IPS-20b (cell line): ENCODE measurements around the gene PSMC3IP.
"Not testable (repeated sequence)": the region's sequence is repeated elsewhere in the genome, so short reads cannot be mapped to it uniquely, and the experiment has no call there.

ENCODE experiments used
- H3K27ac ChIP-seq: one replicate; pipeline ENCODE4 v1.5.1; 2013; ENCODE audit warnings: low read length
- H3K27me3 ChIP-seq: 2 replicates; pipeline ENCODE4 v1.6.1; 2013; ENCODE audit warnings: mild to moderate bottlenecking, low read length, inconsistent platforms; ENCODE audit not compliant: insufficient read depth
- H3K36me3 ChIP-seq: 2 replicates; pipeline ENCODE4 v1.6.1; 2013; ENCODE audit warnings: low read depth, mild to moderate bottlenecking, inconsistent platforms, low read length, moderate library complexity; ENCODE audit not compliant: insufficient read depth
- H3K4me1 ChIP-seq: 2 replicates; pipeline ENCODE4 v1.6.1; 2013; ENCODE audit warnings: mild to moderate bottlenecking, control low read depth, inconsistent platforms, low read length, moderate library complexity; ENCODE audit not compliant: insufficient read depth
- H3K4me3 ChIP-seq: 2 replicates; pipeline ENCODE4 v1.5.1; 2013; ENCODE audit warnings: mild to moderate bottlenecking, low read length, inconsistent platforms
- H3K9ac ChIP-seq: 2 replicates; pipeline ENCODE4 v1.6.1; 2013; ENCODE audit warnings: low read depth, mild to moderate bottlenecking, inconsistent platforms, low read length, moderate library complexity
- H3K9me3 ChIP-seq: 2 replicates; pipeline ENCODE4 v1.6.1; 2013; ENCODE audit warnings: mild to moderate bottlenecking, low read depth, low read length, inconsistent platforms; ENCODE audit not compliant: insufficient read depth

The PSMC3IP gene

GRCh38 chr17:42564815-42565522, 12.6 kb downstream of the PSMC3IP start:
- Histone ChIP-seq H3K27me3 (no peaks in the 10 kb centered on the region), H3K4me3 (no peak overlapping the region), H3K9ac (no peak overlapping the region), H3K36me3 (peaks cover 46% of the 10 kb centered on the region), H3K9me3 (no peaks in the 10 kb centered on the region), H3K4me1 (peaks cover 7% of the 10 kb centered on the region; the same call in 1 of the 2 replicates), H3K27ac (no peak overlapping the region)

DNA sequence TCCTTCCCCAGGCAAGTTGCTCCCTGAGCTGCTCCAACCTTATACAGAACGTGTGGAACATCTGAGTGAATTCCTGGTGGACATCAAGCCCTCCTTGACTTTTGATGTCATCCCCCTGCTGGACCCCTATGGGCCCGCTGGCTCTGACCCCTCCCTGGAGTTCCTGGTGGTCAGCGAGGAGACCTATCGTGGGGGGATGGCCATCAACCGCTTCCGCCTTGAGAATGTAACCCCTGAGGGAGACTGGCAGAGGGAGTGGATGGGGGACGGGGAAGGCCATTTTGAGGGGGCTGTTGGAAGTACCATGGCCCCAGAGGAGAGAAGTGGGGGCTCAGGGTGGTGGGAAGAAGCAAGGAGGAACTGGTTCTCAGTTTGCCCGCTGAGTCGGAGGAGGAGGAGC, 13.6 kb downstream of the PSMC3IP start:
- no peaks in the 10 kb centered on the region for H3K9me3 ChIP-seq
- H3K27me3 ChIP-seq, result no peaks in the 10 kb centered on the region
- H3K9ac ChIP-seq, result no peak overlapping the region
- peaks cover 7% of the 10 kb centered on the region; the same call in 1 of the 2 replicates for H3K4me1 ChIP-seq
- no peak overlapping the region for H3K27ac ChIP-seq
- peaks cover 35% of the 10 kb centered on the region for H3K36me3 ChIP-seq
- H3K4me3 ChIP-seq, result no peak overlapping the region

- peaks cover 7% of the 10 kb centered on the region; the same call in 1 of the 2 replicates for H3K4me1 ChIP-seq
- no peak overlapping the region for H3K9ac ChIP-seq
- no peaks in the 10 kb centered on the region for H3K27me3 ChIP-seq
- peaks cover 32% of the 10 kb centered on the region for H3K36me3 ChIP-seq
- H3K27ac ChIP-seq, result no peak overlapping the region
- peak overlapping the region; percentile 79; the same call in 1 of the 2 replicates for H3K4me3 ChIP-seq
- H3K9me3 ChIP-seq, result no peaks in the 10 kb centered on the region
Observed at GRCh38 chr17:42563543-42563942, 14.0 kb downstream of the PSMC3IP start.

- Histone ChIP-seq H3K4me1 (peaks cover 7% of the 10 kb centered on the region; the same call in 1 of the 2 replicates), H3K9me3 (no peaks in the 10 kb centered on the region), H3K9ac (peak overlapping the region; percentile 89; the same call in 1 of the 2 replicates), H3K36me3 (peaks cover 28% of the 10 kb centered on the region), H3K4me3 (peak overlapping the region; percentile 79), H3K27ac (no peak overlapping the region), H3K27me3 (no peaks in the 10 kb centered on the region)
Observed at GRCh38 chr17:42563143-42563509, 14.4 kb downstream of the PSMC3IP start.

- Histone ChIP-seq H3K36me3 (peaks cover 28% of the 10 kb centered on the region), H3K4me3 (peak overlapping the region; percentile 79), H3K27ac (no peak overlapping the region), H3K9me3 (no peaks in the 10 kb centered on the region), H3K27me3 (no peaks in the 10 kb centered on the region), H3K9ac (peak overlapping the region; percentile 89), H3K4me1 (peaks cover 7% of the 10 kb centered on the region; the same call in 1 of the 2 replicates)
Observed at GRCh38 chr17:42562388-42563142, 15.0 kb downstream of the PSMC3IP start.

DNA sequence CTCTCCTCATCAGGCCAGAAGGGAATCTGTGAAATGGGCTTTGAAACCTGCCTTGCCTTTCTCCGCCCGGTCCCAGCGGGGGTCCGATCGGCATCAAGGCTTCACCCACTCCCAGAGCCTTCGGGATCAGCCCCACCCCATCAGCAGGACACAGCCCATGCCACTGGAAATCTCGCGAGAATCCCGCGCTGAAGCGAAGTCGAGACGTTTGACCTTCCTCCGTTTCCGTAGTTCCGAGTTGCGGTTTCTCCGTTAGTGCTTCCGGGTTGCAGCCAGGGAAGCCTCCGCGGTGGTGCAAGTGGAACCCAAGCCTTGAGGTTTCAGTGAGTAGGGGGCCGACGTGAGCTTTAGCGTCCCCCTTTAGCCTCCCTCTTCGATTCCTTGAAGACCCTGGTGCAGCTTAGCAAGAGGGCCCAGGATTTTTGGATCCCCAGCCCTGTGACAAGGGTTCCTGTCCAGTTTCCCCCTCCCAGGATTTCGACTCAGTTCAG, 15.6 kb downstream of the PSMC3IP start, which contains the start of gene COASY:
Gene COASY (plus strand): TSS at position 252 of the 491 bp plus-strand sequence. CDS start 475 bp downstream, outside the sequence.
- peak within 1 kb of the TSS; percentile 42 for H3K27ac ChIP-seq
- H3K4me3 ChIP-seq, result peak within 1 kb of the TSS; percentile 79
- peaks cover 28% of the 10 kb centered on the region for H3K36me3 ChIP-seq
- H3K9me3 ChIP-seq, result no peaks in the 10 kb centered on the region
- no peaks in the 10 kb centered on the region for H3K27me3 ChIP-seq
- peaks cover 7% of the 10 kb centered on the region; the same call in 1 of the 2 replicates for H3K4me1 ChIP-seq
- H3K9ac ChIP-seq, result peak within 1 kb of the TSS; percentile 89

GRCh38 chr17:42560246-42560645, 17.3 kb downstream of the PSMC3IP start:
- Histone ChIP-seq H3K4me1 (peaks cover 7% of the 10 kb centered on the region; the same call in 1 of the 2 replicates), H3K4me3 (no peak overlapping the region), H3K36me3 (peaks cover 16% of the 10 kb centered on the region), H3K9me3 (no peaks in the 10 kb centered on the region), H3K27me3 (no peaks in the 10 kb centered on the region), H3K9ac (no peak overlapping the region), H3K27ac (no peak overlapping the region)

DNA sequence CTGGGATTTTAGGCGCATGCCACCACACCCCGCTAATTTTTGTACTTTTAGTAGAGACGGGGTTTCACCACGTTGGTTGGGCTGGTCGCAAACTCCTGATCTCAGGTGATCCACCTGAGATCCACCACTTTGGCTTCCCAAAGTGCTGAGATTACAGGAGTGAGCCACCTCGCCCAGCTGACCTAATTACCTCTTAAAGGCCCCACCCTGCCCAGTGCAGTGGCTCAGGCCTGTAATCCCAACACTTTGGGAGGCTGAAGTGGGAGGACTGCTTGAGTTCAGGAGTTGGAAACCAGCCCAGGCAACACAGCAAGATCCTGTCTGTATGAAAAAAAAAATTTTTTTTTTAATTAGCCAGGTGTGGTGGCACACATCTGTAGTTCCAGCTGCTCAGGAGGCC, 18.5 kb downstream of the PSMC3IP start:
- Histone ChIP-seq H3K4me1 (peaks cover 7% of the 10 kb centered on the region; the same call in 1 of the 2 replicates), H3K9ac (no peak overlapping the region), H3K9me3 (no peaks in the 10 kb centered on the region), H3K36me3 (0 out of 2 replicates have a peak, but pooled peaks cover 5% of the 10 kb centered on the region), H3K27ac (no peak overlapping the region), H3K27me3 (no peaks in the 10 kb centered on the region), H3K4me3 (no peak overlapping the region)

DNA sequence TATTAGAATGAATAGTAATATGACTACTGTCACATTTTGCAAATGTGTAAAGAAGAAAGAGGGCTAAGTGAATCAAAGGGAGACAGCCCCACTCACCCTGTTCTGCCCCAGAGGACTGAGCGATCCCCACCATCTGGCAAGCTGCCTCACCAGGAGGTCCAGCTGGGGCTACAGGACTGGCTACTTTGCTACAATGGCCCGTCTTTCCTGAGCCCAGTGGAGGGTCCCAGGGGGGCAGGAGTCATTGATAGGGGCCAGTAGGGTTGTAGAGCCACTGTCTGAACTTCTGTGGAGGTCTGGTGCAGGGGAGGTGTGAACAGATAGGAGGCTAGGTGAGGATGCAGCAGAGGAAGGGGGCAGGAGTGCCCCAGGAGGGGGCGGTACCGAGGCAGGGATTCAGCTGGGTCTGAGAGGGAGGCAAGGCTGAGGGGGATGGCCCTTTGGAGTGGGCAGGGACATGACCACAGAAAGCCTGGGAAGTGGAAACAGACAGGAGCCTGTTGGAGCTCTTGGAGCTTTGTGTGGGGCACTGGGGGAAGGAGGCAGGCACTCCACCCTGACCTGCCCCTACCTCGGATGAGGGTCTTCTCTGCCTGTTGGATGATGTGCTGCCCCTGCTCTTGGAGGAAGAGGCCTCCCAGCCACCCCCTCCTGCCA, 21.4 kb downstream of the PSMC3IP start:
- not testable (repeated sequence) for H3K9ac ChIP-seq, H3K27me3 ChIP-seq, H3K4me1 ChIP-seq, H3K27ac ChIP-seq, H3K9me3 ChIP-seq, H3K4me3 ChIP-seq, H3K36me3 ChIP-seq

- Histone ChIP-seq H3K36me3 (no peaks in the 10 kb centered on the region), H3K27ac (no peak overlapping the region), H3K4me3 (peak overlapping the region; percentile 92), H3K9me3 (no peaks in the 10 kb centered on the region), H3K27me3 (no peaks in the 10 kb centered on the region), H3K9ac (peak overlapping the region; percentile 92; the same call in 1 of the 2 replicates), H3K4me1 (no peaks in the 10 kb centered on the region)
Observed at GRCh38 chr17:42555122-42555622, 22.4 kb downstream of the PSMC3IP start.
